22Rv1 (cell line): Measurements from ENCODE around the gene PDE9A.

Experiments used
- ZFX ChIP-seq: fragments of 450-650 bp; IDR thresholded peaks from 2 replicates; pipeline ENCODE4 v1.6.1; 2017; ENCODE audit warnings: antibody characterized with exemption, borderline replicate concordance
- TF ChIP-seq, protein P1 (sequence below): fragments of 450-650 bp; IDR thresholded peaks from 2 replicates; pipeline ENCODE4 v1.5.1; 2017; ENCODE audit warnings: mild to moderate bottlenecking

DNA sequence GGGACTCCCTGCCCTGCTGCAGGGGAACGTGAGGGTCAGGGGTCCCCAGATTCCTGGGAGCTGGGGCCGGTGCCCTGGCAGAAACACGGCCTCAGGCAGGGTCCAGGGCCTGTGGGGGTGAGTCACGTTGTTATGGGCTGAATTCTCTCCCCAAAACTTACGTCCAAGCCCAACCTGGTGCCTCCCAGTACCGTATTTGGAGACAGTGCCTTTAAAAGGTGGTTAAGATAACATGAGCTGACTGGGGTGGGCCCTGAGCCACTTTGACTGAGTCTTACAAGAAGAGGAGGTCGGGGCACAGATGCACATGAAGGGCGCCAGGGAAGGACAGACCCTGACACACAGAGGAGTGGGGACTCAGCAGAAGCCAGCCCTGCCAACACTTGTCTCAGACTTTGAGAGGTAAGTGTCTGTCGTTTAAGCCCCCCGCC is 126.0 kb downstream of the PDE9A start:
- TF ChIP-seq, protein P1, sequence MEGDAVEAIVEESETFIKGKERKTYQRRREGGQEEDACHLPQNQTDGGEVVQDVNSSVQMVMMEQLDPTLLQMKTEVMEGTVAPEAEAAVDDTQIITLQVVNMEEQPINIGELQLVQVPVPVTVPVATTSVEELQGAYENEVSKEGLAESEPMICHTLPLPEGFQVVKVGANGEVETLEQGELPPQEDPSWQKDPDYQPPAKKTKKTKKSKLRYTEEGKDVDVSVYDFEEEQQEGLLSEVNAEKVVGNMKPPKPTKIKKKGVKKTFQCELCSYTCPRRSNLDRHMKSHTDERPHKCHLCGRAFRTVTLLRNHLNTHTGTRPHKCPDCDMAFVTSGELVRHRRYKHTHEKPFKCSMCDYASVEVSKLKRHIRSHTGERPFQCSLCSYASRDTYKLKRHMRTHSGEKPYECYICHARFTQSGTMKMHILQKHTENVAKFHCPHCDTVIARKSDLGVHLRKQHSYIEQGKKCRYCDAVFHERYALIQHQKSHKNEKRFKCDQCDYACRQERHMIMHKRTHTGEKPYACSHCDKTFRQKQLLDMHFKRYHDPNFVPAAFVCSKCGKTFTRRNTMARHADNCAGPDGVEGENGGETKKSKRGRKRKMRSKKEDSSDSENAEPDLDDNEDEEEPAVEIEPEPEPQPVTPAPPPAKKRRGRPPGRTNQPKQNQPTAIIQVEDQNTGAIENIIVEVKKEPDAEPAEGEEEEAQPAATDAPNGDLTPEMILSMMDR: no peak
- no peak for TF ChIP-seq ZFX
